ENCODE measurements around the gene TBC1D16.

Gene TBC1D16

DNA sequence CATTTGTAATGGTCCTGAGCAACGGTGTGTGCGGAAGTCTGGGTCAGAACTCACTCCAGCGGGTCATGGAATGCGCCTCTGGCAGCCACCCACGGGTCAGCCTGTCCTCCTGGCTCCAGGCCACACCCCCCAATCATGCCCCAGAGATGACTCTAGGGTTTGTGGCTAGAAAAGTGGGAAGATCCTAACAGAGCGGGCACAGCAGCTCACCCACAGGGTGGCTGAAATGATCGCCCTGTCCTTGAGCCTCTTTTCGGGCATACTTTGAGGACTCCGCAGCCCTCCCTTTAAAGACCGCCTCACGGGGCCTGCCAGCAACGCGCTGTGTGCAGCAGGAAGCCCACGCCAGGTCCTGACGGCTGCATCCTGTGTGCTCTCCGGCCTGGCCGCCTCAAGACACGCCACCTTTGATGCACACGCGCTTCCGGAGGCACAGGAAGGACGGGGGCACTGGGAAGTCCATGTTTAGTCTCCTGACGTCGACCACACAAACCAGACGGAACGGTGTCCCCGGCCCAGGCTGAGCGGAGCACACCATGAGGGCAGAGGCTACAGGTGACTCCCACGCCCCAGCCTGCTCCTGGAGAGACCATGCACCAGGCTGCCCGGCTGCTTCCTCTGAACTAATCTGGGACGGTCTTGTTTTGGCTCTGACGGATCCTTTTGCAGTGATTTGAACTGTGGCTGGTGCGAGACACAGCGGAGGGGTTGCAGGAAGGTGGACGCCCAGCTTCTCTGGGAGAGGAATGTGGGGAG, 92.9 kb downstream of the TBC1D16 start:
- DNase-seq (ENCODE audit: low read depth, low spot score): no peak
- TF ChIP-seq FOXP2 (optimal IDR thresholded peaks at IDR 0.05; ENCODE audit: control extremely low read depth, extremely low read length, insufficient read depth) (no peak), EZH2 (IDR thresholded peaks at IDR 0.05) (no peak), POLR2AphosphoS5 (IDR thresholded peaks at IDR 0.05; ENCODE audit: borderline replicate concordance, low read depth, low read length) (no peak)
- no peaks in the 10 kb centered on the region for H3K36me3 ChIP-seq (ENCODE audit: insufficient read depth, low read length)
- H3K4me3 ChIP-seq: no peak overlapping the region
- no peak overlapping the region for H3K27ac ChIP-seq
- H3K9ac ChIP-seq (ENCODE audit: insufficient read length): no peak overlapping the region
- H3K9me3 ChIP-seq (ENCODE audit: low read depth, low read length): no peaks in the 10 kb centered on the region

DNA sequence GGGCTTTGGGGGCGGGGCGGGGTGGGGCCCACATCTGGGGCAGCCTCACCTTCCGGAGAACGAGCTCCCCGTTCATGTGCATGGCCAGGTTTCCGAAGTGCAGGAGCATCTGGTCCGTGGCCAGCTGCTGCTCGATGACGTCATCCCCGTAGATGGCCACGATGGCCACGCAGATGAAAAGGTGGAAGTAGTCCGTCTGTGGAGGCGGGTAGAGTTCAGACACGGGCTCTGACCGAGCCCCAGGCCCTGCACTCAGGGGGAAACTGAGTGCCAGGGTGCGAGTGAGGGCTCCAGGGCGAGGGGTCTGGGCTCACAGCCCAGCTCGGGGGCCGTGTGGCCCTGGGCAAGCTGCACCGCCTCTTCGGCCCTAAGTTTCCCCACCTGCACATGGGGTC, 93.7 kb downstream of the TBC1D16 start:
- Histone ChIP-seq H3K36me3 (ENCODE audit: insufficient read depth, low read length) (no peaks in the 10 kb centered on the region), H3K4me3 (no peak overlapping the region), H3K9me3 (ENCODE audit: low read depth, low read length) (no peaks in the 10 kb centered on the region), H3K9ac (ENCODE audit: insufficient read length) (no peak overlapping the region), H3K27ac (no peak overlapping the region)
- DNase-seq (ENCODE audit: low read depth, low spot score): no peak
- TF ChIP-seq FOXP2 (optimal IDR thresholded peaks at IDR 0.05; ENCODE audit: control extremely low read depth, extremely low read length, insufficient read depth): no peak
- no peak for TF ChIP-seq POLR2AphosphoS5 (IDR thresholded peaks at IDR 0.05; ENCODE audit: borderline replicate concordance, low read depth, low read length)
- TF ChIP-seq EZH2 (IDR thresholded peaks at IDR 0.05): no peak

DNA sequence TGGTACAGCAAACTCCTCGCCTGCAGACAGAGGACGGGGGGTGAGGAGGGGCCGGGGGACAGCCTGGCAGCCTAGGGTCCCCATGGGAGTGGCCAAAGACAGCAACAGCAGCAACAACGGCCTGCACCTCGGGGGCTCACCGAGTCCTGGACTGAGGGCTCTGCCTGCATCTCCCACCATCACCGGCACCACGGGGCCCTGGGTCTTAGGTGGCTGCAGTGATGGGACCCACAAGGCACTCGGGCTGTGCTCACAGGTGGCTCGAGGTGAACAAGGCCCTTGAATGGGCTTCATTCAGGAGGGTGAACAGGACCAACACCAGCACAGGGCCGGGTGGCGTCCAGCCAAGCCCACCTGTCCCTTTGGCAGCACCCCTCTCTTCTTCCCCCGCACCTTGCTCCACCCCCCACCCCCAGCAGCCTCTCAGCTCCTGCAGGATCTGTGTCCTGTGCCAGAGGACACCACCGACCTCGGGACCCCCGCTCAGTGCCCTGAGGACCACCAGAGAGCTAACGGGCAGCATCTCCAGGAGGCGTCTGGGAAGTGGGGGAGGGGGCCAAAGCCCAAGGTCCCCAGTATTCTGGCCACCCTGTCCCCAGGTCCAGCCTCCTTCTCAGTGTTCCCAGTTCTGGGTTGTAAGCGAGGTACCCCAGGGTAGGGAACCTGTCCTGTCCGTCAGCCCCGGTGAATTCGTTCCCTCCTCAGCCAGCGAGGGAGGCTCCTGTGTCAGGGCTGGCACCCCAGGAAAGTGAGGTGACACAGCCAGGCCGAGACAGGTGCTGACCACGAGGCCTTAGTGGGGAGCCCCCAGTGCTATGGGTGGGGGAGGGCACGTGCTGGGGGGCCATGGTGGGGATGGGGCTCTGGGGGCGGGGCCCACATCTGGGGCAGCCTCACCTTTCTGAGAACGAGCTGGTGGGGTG, 94.3 kb downstream of the TBC1D16 start:
- Histone ChIP-seq H3K4me3 (no peak overlapping the region), H3K9me3 (ENCODE audit: low read depth, low read length) (no peaks in the 10 kb centered on the region), H3K9ac (ENCODE audit: insufficient read length) (no peak overlapping the region), H3K27ac (no peak overlapping the region), H3K36me3 (ENCODE audit: insufficient read depth, low read length) (no peaks in the 10 kb centered on the region)
- no peak for DNase-seq (ENCODE audit: low read depth, low spot score)
- TF ChIP-seq EZH2 (IDR thresholded peaks at IDR 0.05) (no peak), FOXP2 (optimal IDR thresholded peaks at IDR 0.05; ENCODE audit: control extremely low read depth, extremely low read length, insufficient read depth) (no peak), POLR2AphosphoS5 (IDR thresholded peaks at IDR 0.05; ENCODE audit: borderline replicate concordance, low read depth, low read length) (no peak)

DNA sequence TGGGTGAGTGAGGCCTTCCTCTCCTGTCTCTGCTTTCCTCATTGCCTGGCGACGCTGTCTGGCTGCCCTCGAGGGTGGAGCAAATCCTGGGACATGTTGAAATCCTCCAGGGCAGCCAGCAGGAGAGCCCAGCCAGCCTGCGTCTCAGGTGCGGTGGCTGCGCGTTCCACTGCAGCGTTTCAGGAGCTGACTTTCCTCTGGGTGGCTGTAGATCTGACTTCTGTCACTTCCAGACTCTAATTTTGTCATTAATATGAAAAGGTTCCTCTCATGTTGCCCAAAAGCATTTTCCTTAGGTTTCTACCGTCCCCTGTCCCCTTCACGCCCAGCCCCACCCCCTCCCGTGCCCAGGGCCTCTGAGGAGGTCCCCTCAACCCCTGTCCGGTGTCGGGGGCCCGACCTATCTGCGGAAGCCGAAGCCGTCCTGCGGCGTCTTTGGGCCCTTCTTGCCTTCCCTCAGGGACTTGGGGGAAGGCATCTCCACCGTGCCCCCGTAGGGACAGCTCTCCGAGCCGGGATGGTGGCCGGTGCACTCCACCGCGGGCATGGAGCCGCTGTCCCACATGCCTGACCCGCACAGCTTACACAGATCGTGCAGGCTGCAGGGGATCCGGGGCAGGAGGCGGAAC, 95.1 kb downstream of the TBC1D16 start:
- Histone ChIP-seq H3K4me3 (no peak overlapping the region), H3K9me3 (ENCODE audit: low read depth, low read length) (no peaks in the 10 kb centered on the region), H3K9ac (ENCODE audit: insufficient read length) (no peak overlapping the region), H3K36me3 (ENCODE audit: insufficient read depth, low read length) (no peaks in the 10 kb centered on the region), H3K27ac (peak overlapping the region; percentile 57; the same call in 1 of the 2 replicates)
- DNase-seq (ENCODE audit: low read depth, low spot score): no peak
- TF ChIP-seq POLR2AphosphoS5 (IDR thresholded peaks at IDR 0.05; ENCODE audit: borderline replicate concordance, low read depth, low read length) (no peak), EZH2 (IDR thresholded peaks at IDR 0.05) (no peak), FOXP2 (optimal IDR thresholded peaks at IDR 0.05; ENCODE audit: control extremely low read depth, extremely low read length, insufficient read depth) (no peak)

DNA sequence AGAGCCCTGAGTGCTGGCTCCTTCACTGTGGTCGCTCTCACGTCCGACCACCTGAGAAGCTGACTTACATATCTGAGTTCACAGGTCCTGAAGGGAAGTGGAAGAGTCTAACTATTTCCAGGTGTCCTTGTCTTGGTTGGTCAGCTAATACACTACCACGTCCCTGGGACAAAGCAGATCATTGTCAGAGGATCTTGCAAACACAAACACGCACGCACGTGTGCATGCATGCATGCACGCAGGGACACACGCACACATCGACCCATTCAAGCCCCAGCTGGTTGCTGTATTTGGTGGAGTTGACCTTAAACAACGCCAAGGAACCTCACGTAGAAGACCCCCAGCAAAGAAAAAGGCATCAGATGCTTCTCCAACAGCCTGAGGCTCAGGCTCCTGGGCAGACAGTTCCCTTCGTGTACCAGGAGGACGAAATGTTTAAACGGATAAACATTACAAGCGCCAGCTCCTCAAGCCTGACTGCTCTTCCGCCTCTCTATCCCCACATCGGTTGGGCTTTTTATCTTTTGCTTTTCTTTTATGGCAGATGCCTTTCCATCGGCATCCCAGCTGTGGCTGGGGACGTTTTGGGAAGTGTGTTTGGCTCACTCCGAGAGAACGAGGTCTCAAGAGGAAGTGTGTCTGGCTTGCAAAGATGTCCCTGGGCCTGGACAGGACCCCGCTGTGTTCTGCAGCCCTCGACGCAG, 95.8 kb downstream of the TBC1D16 start:
- Histone ChIP-seq H3K36me3 (ENCODE audit: insufficient read depth, low read length) (no peaks in the 10 kb centered on the region), H3K27ac (peak overlapping the region; percentile 57), H3K9ac (ENCODE audit: insufficient read length) (no peak overlapping the region), H3K9me3 (ENCODE audit: low read depth, low read length) (no peaks in the 10 kb centered on the region), H3K4me3 (no peak overlapping the region)
- TF ChIP-seq POLR2AphosphoS5 (IDR thresholded peaks at IDR 0.05; ENCODE audit: borderline replicate concordance, low read depth, low read length) (no peak), FOXP2 (optimal IDR thresholded peaks at IDR 0.05; ENCODE audit: control extremely low read depth, extremely low read length, insufficient read depth) (no peak), EZH2 (IDR thresholded peaks at IDR 0.05) (no peak)
- DNase-seq (ENCODE audit: low read depth, low spot score): no peak

DNA sequence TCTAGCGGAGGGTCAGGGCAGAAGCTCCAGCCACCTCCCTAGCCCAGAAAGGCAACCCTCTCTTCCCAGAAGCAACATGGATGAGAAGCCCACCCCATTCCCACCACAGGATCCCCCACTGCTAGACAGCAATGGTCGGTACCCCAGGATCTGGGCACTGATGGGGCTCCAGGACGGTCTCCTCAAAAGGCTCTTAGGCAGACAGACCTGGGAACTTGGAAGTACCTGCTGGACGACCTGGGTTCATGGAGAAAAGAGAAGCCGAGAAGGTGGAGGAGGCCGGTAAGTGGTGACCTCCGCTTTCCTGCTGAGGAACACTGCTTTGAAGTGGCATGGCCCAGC, 96.6 kb downstream of the TBC1D16 start:
- H3K9me3 ChIP-seq (ENCODE audit: low read depth, low read length): no peaks in the 10 kb centered on the region
- no peak for DNase-seq (ENCODE audit: low read depth, low spot score)
- H3K36me3 ChIP-seq (ENCODE audit: insufficient read depth, low read length): no peaks in the 10 kb centered on the region
- H3K27ac ChIP-seq: no peak overlapping the region
- no peak overlapping the region for H3K4me3 ChIP-seq
- no peak overlapping the region for H3K9ac ChIP-seq (ENCODE audit: insufficient read length)
- TF ChIP-seq POLR2AphosphoS5 (IDR thresholded peaks at IDR 0.05; ENCODE audit: borderline replicate concordance, low read depth, low read length) (no peak), EZH2 (IDR thresholded peaks at IDR 0.05) (no peak), FOXP2 (optimal IDR thresholded peaks at IDR 0.05; ENCODE audit: control extremely low read depth, extremely low read length, insufficient read depth) (no peak)

DNA sequence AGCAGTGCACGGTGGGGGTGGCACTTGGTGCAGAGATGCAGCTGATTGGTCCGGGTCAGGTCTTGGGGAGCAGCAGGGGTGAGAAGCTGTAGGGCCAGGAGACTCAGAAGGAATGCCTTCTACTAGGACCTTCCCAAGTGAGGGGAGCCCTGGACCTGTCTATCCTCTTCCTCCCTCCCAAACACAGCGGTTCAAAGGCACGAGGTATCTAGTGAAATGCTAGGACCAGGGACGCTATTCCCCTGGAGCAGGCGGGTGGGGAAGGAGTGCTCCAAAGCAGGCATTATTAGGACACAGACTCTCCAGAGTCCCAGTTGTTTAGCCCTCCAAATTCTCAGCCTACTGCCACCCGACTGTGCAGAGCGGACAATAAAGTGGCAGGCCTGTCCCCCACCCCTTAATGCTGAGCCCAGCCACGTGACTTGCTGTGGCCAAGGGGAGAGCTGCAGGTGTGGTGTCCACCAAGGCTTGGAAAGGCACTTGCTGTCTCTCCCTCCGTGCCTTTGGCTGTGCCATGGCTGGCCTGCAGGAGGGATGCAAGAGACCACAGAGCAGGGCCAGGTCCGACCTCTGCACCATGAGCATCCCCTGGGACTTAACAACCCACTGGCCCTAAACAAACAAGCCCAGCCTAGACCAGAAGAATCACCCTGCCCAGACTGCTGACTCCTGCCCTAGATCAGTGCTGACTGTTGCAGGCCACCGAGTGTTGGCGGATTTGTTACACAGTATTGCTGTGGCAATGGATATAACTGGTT, 97.2 kb downstream of the TBC1D16 start:
- TF ChIP-seq EZH2 (IDR thresholded peaks at IDR 0.05) (no peak), FOXP2 (optimal IDR thresholded peaks at IDR 0.05; ENCODE audit: control extremely low read depth, extremely low read length, insufficient read depth) (no peak), POLR2AphosphoS5 (IDR thresholded peaks at IDR 0.05; ENCODE audit: borderline replicate concordance, low read depth, low read length) (no peak)
- H3K27ac ChIP-seq: no peak overlapping the region
- no peak overlapping the region for H3K9ac ChIP-seq (ENCODE audit: insufficient read length)
- DNase-seq (ENCODE audit: low read depth, low spot score): no peak
- no peaks in the 10 kb centered on the region for H3K9me3 ChIP-seq (ENCODE audit: low read depth, low read length)
- H3K4me3 ChIP-seq: no peak overlapping the region
- H3K36me3 ChIP-seq (ENCODE audit: insufficient read depth, low read length): no peaks in the 10 kb centered on the region

All from SK-N-MC (cell line).